HepG2 (cell line): ENCODE data around the gene MRO. TPM values are rescaled to one million over a fixed set of nuclear protein-coding genes. Genes with fewer than 3 reads are reported as not detected.

ENCODE experiments used
- ATAC-seq: fragments of 200-7000 bp; cut with Tn5 transposase; 3 replicates; pipeline ENCODE4 v1.9.1; 2020; ENCODE audit warnings: mild to moderate bottlenecking, moderate library complexity
- BruUV-seq: library from RNA; stranded (reverse); fragments of 400-500 nt; replicated peaks from 2 replicates; lab custom pipeline; 2021; lab: Mats Ljungman, UMichigan
- CTCF ChIA-PET: fragments of 300-600 bp; formaldehyde crosslinking; extraction: SDS; loops from one replicate; lab custom pipeline; 2021; ENCODE audit warnings: low total read pairs, inconsistent platforms, low intra/inter-chr PET ratio; lab: Yijun Ruan, JAX
- POLR2A ChIA-PET: fragments of 350-600 bp; sonication (Branson Sonifier 250); formaldehyde crosslinking; loops from one replicate; lab custom pipeline; 2020; ENCODE audit warnings: antibody characterized with exemption, inconsistent platforms; lab: Yijun Ruan, JAX
- DNase-seq: peaks from one replicate; pipeline ENCODE4 v3.0.0-alpha.2; 2015; ENCODE audit warnings: low spot score
- FAIRE-seq: peaks from 3 replicates; lab custom pipeline; 2011; peaks lifted over from hg19 to GRCh38; lab: Jason Lieb, UNC
- H2AFZ ChIP-seq: one replicate; pipeline ENCODE4 v1.6.1; 2011; ENCODE audit warnings: low read length, inconsistent platforms
- H3K27ac ChIP-seq: fragments of 300-600 bp; 3 replicates; pipeline ENCODE4 v1.8.0; 2011; ENCODE audit warnings: mixed run types, mild to moderate bottlenecking, mixed read lengths, low read length, inconsistent platforms; ENCODE audit not compliant: insufficient read depth; ENCODE audit errors: extremely low read length
- H3K27me3 ChIP-seq, 2 experiments: fragments of 200-600 bp in 1 of 2; 2 replicates in 1 of 2; 3 replicates in 1 of 2; pipeline versions ENCODE4 v1.6.0 to v1.8.0; 2011; ENCODE audit warnings: low read length in 2 of 2, mild to moderate bottlenecking in 2 of 2, moderate library complexity in 2 of 2, inconsistent platforms in 1 of 2; ENCODE audit not compliant: insufficient read depth in 2 of 2, control insufficient read depth in 1 of 2
- H3K36me3 ChIP-seq, 2 experiments: fragments of 200-600 bp in 1 of 2; replicated peaks in 1 of 2; 2 replicates in 1 of 2; 3 replicates in 1 of 2; pipeline versions ENCODE4 v1.5.1 to v1.8.0; 2011; ENCODE audit warnings: low read length in 2 of 2, inconsistent platforms in 1 of 2; ENCODE audit not compliant: insufficient read depth in 2 of 2, control insufficient read depth in 1 of 2
- H3K4me1 ChIP-seq: 2 replicates; pipeline ENCODE4 v1.5.1; 2012; ENCODE audit warnings: low read length, inconsistent platforms; ENCODE audit not compliant: insufficient read depth
- H3K4me2 ChIP-seq: 2 replicates; pipeline ENCODE4 v1.6.0; 2011; ENCODE audit warnings: low read depth, low read length, inconsistent platforms
- H3K4me3 ChIP-seq, 3 experiments: fragments of 200-600 bp in 1 of 3; sonication (generic), shearing (Covaris generic) in 1 of 3; replicated peaks in 1 of 3; 2 replicates each; pipeline ENCODE4 v1.5.1; 2011 to 2016; ENCODE audit warnings: low read length in 3 of 3, inconsistent platforms in 2 of 3, low read depth in 2 of 3, mild to moderate bottlenecking in 2 of 3, control low read depth in 1 of 3, mixed read lengths in 1 of 3; ENCODE audit not compliant: insufficient read depth in 1 of 3
- H3K79me2 ChIP-seq: one replicate; pipeline ENCODE4 v1.6.1; 2011; ENCODE audit warnings: low read length, inconsistent platforms; ENCODE audit not compliant: insufficient read depth
- H3K9ac ChIP-seq: 2 replicates; pipeline ENCODE4 v1.6.0; 2011; ENCODE audit warnings: mild to moderate bottlenecking, low read depth, low read length, inconsistent platforms; ENCODE audit not compliant: insufficient read depth
- H3K9me3 ChIP-seq: 2 replicates; pipeline ENCODE4 v1.5.1; 2012; ENCODE audit warnings: mild to moderate bottlenecking, low read length
- H4K20me1 ChIP-seq: 2 replicates; pipeline ENCODE4 v1.6.0; 2011; ENCODE audit warnings: inconsistent platforms, mild to moderate bottlenecking, low read length, moderate library complexity; ENCODE audit not compliant: insufficient read depth
- E2F2 ChIP-seq: sonication (generic); formaldehyde crosslinking; IDR thresholded peaks from 2 replicates; pipeline ENCODE4 v1.4.0; 2020; ENCODE audit warnings: missing genetic modification reagents, borderline replicate concordance
- HNF1B ChIP-seq: sonication (generic); formaldehyde crosslinking; IDR thresholded peaks from 2 replicates; pipeline ENCODE4 v1.5.1; 2020; ENCODE audit warnings: mild to moderate bottlenecking, moderate library complexity, missing genetic modification reagents
- MXD1 ChIP-seq: sonication (generic); formaldehyde crosslinking; IDR thresholded peaks from 2 replicates; pipeline ENCODE4 v1.4.0; 2020; ENCODE audit warnings: mild to moderate bottlenecking, missing genetic modification reagents
- NFATC3 ChIP-seq: sonication (generic); formaldehyde crosslinking; IDR thresholded peaks from 2 replicates; pipeline ENCODE4 v1.5.1; 2020; ENCODE audit warnings: mild to moderate bottlenecking, missing genetic modification reagents
- PHF8 ChIP-seq: sonication (generic); formaldehyde crosslinking; IDR thresholded peaks from 2 replicates; pipeline ENCODE4 v1.5.0; 2020; ENCODE audit warnings: missing genetic modification reagents
- STAT5B ChIP-seq: sonication (generic); formaldehyde crosslinking; IDR thresholded peaks from 2 replicates; pipeline ENCODE4 v1.4.0; 2020; ENCODE audit warnings: missing genetic modification reagents
- TFDP1 ChIP-seq: IDR thresholded peaks from 2 replicates; pipeline ENCODE4 v1.6.1; 2016; ENCODE audit warnings: missing compliant biosample characterization, missing genetic modification reagents, borderline replicate concordance
- TOE1 ChIP-seq: sonication (generic); formaldehyde crosslinking; IDR thresholded peaks from 2 replicates; pipeline ENCODE4 v1.4.0; 2020; ENCODE audit warnings: mild to moderate bottlenecking, missing genetic modification reagents
- ZC3H4 ChIP-seq: sonication (generic); formaldehyde crosslinking; IDR thresholded peaks from 2 replicates; pipeline ENCODE4 v1.4.0; 2020; ENCODE audit warnings: missing genetic modification reagents, borderline replicate concordance
- ZNF138 ChIP-seq: sonication (generic); formaldehyde crosslinking; IDR thresholded peaks from 2 replicates; pipeline ENCODE4 v1.5.0; 2020; ENCODE audit warnings: mild to moderate bottlenecking, low read depth, missing genetic modification reagents
- ZNF207 ChIP-seq: fragments of 450-650 bp; IDR thresholded peaks from 2 replicates; pipeline ENCODE4 v1.6.1; 2016; ENCODE audit warnings: antibody characterized with exemption, borderline replicate concordance
- ZNF30 ChIP-seq: sonication (generic); formaldehyde crosslinking; IDR thresholded peaks from 2 replicates; pipeline ENCODE4 v1.5.0; 2020; ENCODE audit warnings: mild to moderate bottlenecking, missing genetic modification reagents
- ZNF550 ChIP-seq: sonication (generic); formaldehyde crosslinking; IDR thresholded peaks from 2 replicates; pipeline ENCODE4 v1.4.0; 2020; ENCODE audit warnings: mild to moderate bottlenecking, missing genetic modification reagents, borderline replicate concordance
- ZNF576 ChIP-seq: sonication (generic); formaldehyde crosslinking; IDR thresholded peaks from 2 replicates; pipeline ENCODE4 v1.4.0; 2020; ENCODE audit warnings: mild to moderate bottlenecking, missing genetic modification reagents
- WGBS: methylation state at CpG from one replicate; pipeline ENCODE4 v1.1.6; 2017; ENCODE audit warnings: low lambda C conversion rate; 5-methylcytosine and 5-hydroxymethylcytosine counted together
- in situ Hi-C: cut with HindIII; loops from 2 replicates; pipeline ENCODE4 v1.10.0; 2017; ENCODE audit warnings: low pct_unique_long_range_greater_than_20kb; ENCODE audit not compliant: extremely low pct_ligation_motif_present
- intact Hi-C: fragments of 100-400 bp; cut with micrococcal nuclease; formaldehyde crosslinking; loops from one replicate; pipeline ENCODE4 v1.10.0; 2022; ENCODE audit not compliant: unreplicated experiment
- polyA plus RNA-seq, 8 experiments: library from polyadenylated mRNA; depleted of rRNA in 3 of 8; stranded (reverse) in 7 of 8; unstranded in 1 of 8; fragments of >200 nt; fragmentation: Illumina TruSeq in 4 of 8; extraction: Trizol in 4 of 8; gene quantifications; 2 replicates each; pipeline versions ENCODE4 v1.2.1 to v1.2.3, GENCODE V29; 2011 to 2016; ENCODE audit warnings: low read depth in 4 of 8, missing spikeins in 1 of 8, mixed read lengths in 1 of 8; ENCODE audit not compliant: insufficient read depth in 1 of 8
- total RNA-seq, 5 experiments: library from RNA; depleted of rRNA; stranded (reverse); fragments of >200 nt; fragmentation: Illumina TruSeq; extraction: Trizol; gene quantifications; 2 replicates each; pipeline ENCODE4 v1.2.3, GENCODE V29; 2016; ENCODE audit warnings: low read depth in 1 of 5

The MRO gene
- total and polyA plus RNA-seq, 2 of the 13 experiments (the other 11 are each of a cell fraction or from before 2014, with no cell fraction given) = not detected

GRCh38 chr18:50832754-50833153, 12.9 kb upstream of the MRO start:
- H4K20me1 ChIP-seq = no peaks in the 10 kb centered on the region
- no peaks in the 10 kb centered on the region for H3K79me2 ChIP-seq
- no peaks in the 10 kb centered on the region for H3K9me3 ChIP-seq
- 47% methylated on average over 2 of the region's 2 CpGs for WGBS
- ATAC-seq (no peak), DNase-seq (no peak), FAIRE-seq (no peak)
- no peaks in the 10 kb centered on the region for H3K4me1 ChIP-seq
- no peak overlapping the region for H3K9ac ChIP-seq
- H2AFZ ChIP-seq = no peak overlapping the region
- no peak overlapping the region for H3K27ac ChIP-seq
- no peak overlapping the region for H3K4me2 ChIP-seq
- no peaks in the 10 kb centered on the region; a peak in 1 of 5 replicates for H3K27me3 ChIP-seq
- TF ChIP-seq ZNF576 (CRISPR knock-in tag) (no peak), ZC3H4 (no peak), PHF8 (CRISPR knock-in tag) (no peak), ZNF550 (CRISPR knock-in tag) (no peak), STAT5B (no peak), ZNF30 (CRISPR knock-in tag) (no peak), HNF1B (no peak), NFATC3 (no peak), ZNF138 (CRISPR knock-in tag) (no peak), E2F2 (CRISPR knock-in tag) (no peak), ZNF207 (no peak), TFDP1 (CRISPR knock-in tag) (no peak), TOE1 (CRISPR knock-in tag) (no peak), MXD1 (CRISPR knock-in tag) (no peak)
- intact Hi-C loops (no loop called here), in situ Hi-C loops (no loop called here)
- H3K36me3 ChIP-seq = no peaks in the 10 kb centered on the region
- POLR2A ChIA-PET = no interaction called here
- no TSS peak for BruUV-seq
- CTCF ChIA-PET = no interaction called here
- no peak overlapping the region for H3K4me3 ChIP-seq
